HG02870 (cell line): ENCODE results near the gene RCOR3.
A peak's percentile ranks its signal among the peaks of the same experiment; 100 is the strongest.
"Not testable (repeated sequence)": the region's sequence is repeated elsewhere in the genome, so short reads cannot be mapped to it uniquely, and the experiment has no call there.

Experiments used
- ATAC-seq: cut with Tn5 transposase; IDR thresholded peaks from one replicate; pipeline ENCODE4 v1.9.1; 2021; ENCODE audit warnings: mild to moderate bottlenecking, moderate library complexity; ENCODE audit not compliant: unreplicated experiment

RCOR3 gene

DNA sequence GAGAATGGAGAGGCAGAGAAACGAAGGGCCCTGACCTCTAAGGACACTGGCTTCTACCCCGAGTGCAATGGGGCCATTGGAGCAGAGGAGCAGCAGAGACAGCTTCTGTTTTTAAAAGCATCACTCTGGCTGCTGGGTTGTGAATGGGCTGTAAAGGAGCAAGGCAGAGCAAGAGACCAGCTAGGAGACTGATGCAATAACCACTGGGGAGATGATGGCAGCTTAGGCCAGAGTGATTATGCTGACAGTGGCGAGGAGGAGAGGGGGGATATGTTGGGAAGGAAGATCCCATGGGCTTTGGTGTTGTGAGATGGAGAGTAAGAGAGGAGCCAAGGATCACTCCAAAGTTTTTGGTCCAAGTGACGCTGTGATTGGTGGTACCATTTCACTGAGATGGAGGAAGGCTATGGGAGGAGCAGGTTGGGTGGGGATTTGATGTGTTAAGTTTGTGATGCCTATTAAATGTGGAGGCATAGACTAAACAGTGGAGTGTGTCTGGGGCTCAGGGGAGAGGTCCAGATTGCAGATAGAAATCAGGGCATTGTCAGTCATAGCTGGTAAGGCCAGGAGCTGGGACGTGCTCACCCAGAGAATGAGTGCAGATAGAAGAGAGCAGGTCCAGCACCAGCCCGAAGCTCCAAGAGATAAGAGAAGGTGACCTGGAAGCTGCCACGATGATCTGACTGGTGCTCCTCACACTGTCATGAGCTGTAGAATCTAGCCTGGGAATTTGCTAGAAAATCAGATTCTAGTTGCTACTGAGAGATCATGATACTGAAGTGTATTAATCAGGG lies 78.5 kb downstream of the RCOR3 start:
- ATAC-seq = no peak

DNA sequence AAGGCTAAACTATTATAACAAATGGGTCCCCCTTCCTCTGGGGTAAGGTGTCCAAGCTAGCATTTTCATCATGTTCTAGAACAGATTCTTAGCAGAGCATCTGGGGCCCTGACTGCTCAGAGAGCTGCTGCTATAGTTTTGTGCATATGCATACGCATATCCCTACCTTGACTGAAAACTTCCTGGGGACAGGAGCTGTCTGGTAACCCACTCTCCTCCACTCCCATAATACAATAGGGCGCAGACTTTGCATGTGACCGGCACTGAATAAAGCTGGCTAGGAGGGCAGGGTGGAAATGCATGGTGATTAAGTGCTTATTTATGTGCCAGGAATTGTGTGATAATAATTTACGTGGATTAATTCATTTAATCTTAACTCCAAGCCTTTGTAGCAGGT lies 79.1 kb downstream of the RCOR3 start:
- ATAC-seq = no peak

DNA sequence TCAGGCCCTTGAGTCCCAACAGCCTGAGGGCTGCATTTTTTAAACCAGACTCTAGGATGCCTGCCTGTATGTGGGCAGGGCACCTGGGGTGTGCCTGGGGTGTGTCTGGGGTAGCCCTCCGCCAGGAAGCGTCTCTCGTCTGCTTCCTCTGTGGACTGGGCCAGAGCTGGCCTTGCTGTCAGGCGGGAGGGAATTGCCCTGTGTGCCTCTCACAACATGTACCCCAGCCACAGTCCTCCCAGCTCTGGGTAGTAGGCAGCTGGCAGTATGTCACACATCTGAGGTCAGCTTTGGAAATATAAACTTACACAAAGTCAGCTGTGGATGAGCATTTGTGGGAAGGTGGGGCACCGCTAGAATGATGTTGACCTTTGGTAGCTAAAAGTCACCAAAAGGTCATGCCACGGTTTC lies 80.5 kb downstream of the RCOR3 start:
- no peak for ATAC-seq

DNA sequence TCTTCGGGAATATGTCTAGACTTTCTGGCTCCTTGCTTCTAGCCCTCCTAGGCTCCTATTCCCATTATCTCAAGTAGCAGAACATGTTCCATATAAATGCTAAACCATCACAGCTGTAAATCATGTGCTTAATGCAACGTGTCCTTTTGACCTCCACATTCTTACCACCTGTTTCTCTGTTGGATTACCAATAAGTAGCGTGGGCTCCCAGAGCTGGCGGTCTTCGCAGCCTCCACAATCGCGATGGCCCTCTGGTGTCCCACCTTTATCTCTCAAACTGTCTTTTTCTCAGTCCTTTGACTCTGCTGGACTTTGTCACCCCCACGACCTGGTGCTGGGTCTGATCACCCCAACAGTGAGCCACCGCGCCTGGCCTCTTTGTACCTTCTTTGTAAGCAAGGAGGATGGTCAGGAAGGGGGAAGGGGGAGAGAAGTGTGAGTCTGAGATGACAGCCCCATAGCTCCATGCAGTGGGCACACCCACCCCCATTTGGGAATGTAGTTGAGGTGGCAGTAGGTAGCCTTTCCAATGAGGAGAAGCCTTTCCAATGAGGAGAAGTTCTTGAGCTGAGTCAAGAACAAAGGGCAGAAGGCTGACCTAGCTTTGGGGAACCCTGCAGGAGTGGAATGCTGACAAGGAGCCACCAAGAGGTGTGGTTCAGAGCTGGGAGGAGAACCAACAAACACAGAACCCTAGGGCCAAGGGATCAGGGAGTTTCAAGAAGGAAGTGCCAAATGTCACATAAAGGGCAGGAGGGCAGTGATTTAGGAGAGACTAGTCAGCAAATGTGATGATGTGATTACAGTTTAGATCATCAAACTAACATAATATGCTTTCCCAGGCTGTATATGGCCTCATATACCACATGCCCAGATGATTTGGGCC lies 81.7 kb downstream of the RCOR3 start:
- no peak for ATAC-seq

DNA sequence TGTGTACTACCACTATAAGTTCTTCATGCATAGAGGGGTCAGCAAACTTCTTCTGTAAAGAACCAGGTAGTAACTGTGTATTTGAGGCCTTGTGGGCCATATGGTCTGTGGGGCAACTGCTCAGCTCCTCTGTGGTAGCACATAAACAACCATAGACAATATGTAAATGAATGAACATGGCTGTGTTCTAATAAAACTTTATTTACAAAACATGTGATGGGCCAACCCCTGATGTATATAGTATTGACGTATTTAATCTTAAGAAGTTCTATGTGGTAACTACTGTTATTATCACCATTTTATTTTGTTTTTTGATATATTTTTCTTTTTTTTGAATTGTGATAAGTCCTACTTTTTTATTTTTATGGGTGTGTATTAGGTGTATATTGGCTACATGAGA lies 82.8 kb downstream of the RCOR3 start:
- ATAC-seq = no peak

DNA sequence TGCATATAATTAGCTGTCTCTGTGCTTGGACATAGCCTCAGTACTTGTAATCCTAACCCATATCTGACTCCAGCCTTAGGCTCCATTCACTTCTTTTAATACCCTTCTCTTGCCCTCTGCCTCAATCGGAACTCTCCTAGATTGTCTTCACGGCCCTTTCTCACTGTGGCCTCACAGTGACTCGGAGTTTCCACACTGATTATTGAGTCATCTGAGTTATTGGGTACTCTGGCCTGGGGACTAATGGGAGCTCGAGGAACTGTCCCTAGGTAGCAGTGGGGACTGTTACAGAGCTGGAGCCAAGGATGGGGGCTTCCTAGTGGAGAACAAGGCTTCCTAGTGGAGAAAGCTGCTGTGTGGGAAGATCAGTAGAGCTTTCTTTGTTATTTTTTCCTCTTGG lies 84.4 kb downstream of the RCOR3 start:
- no peak for ATAC-seq

DNA sequence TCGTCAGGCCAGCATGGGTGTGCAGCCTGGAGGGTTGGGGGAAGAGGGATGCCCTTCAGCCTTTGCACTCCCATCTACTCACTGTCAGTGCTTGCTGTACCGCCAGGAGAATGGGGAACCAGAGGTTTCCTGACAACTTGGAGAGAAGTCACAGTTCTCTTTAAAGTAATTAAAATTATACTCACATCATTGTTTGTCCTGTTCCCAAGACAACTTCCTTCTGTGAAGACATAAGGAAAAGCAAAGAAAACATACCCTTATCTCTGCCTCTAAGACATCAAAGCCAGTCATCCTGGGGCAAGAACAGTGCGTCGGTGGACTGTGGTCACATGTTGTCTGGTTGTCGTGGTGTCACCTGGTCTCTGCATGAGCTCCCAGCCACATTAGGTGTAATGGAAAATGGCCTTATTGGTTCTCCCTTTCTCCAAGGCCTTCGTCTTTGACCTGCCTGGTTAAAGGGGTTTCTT lies 85.0 kb downstream of the RCOR3 start:
- ATAC-seq = no peak

DNA sequence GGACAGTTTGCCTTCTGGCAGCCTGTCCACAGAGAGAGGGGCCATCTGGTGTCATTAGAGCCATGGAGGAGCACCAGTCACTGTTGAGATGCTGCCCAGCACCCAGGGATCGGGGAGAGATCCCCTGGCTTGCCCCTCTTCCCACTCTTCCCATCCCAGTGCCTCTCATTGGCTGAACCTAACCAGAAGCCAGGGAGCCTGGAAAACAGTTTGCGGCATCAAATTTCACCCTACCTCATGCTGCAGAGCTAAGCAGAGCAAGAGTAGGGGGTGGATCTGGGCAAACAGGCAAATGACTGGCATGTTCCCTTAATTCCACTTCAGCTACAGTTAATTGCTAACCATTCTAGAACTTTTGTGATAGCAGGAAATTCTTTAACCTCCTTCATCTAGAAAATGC lies 86.6 kb downstream of the RCOR3 start:
- no peak for ATAC-seq

DNA sequence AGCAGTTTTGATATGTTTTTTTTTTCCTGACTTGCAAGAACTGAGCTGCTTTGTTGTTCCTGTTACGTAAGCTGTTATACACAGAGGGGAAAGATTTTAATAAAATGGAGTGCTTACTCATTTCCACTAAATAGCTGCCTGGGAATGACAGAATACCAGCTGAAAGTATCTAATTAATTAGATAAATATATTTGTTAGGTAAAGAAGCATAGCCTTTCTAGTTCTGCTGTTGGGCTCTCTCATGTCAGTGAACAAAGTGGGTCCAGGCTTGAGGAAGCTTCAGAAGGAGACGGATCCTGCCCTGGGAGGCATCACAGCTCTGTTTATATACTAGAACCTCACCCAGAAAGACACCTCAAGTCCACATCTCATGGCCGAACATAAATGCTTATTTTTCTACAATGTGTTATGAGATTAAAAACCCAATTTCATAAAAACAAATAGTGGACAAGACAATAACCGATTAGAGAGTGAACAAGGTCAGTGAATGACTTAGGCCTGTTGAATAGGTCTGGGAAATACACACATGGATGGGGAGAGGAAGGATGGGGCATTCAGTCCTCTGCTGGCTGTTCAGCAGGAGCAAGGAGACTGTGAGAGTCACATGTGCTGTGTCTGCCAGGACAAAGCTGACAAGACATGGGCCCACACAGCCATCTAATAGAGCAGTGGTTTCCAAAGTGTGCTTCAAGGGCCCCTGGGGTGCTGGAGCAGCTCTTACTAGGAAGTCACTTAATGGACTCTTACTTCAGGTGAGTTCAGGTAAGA lies 88.1 kb downstream of the RCOR3 start:
- ATAC-seq = no peak

DNA sequence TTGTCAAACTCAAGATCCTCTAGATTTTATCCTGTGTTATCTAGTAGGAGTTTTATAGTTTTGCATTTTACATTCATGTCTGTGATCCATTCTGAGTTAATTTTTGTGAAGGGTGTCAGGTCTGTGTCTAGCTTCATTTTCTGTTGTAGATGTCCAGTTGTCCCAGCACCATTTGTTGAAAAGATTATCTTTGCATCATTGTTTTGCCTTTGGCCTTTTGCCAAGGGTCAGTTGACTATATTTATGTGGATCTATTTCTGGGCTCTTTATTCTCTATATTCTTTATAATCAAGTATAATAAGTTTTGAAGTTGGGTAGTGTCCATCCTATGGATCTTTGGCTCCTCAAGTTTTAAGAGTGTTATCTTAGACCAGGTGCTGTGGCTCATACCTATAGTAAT lies 89.4 kb downstream of the RCOR3 start:
- no peak for ATAC-seq

DNA sequence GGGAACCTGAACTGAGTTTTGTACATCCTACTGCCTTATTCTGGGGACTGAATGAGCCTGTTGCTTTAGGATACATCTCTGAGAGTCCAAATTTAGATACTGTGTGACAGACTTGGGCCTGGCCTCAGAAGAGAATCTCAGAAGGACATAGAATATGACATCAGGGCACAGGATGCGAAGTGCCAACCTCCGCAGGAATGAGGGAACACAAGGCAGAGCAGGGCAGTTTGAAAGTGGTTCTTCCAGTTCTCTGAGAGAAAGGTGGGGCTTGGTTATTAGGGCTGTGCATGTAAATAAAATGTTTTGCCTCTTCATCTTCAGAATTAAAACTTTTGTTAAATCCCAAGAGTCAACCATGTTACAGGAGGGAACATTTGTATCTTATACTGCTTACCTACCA lies 90.6 kb downstream of the RCOR3 start:
- no peak for ATAC-seq

DNA sequence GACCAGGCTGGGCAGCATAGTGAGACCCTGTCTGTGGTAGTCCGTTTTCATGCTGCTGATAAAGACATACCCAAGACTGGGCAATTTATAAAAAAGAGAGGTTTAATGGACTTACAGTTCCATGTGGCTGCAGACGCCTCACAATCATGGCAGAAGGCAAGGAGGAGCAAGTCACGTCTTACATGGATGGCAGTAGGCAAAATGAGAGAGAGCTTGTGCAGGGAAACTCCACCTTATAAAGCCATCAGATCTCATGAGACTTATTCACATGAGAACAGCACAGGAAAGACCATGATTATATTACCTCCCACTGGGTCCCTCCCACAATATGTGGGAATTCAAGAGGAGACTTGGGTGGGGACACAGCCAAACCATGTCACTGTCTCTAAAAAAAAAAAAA lies 92.9 kb downstream of the RCOR3 start:
- not testable (repeated sequence) for ATAC-seq

DNA sequence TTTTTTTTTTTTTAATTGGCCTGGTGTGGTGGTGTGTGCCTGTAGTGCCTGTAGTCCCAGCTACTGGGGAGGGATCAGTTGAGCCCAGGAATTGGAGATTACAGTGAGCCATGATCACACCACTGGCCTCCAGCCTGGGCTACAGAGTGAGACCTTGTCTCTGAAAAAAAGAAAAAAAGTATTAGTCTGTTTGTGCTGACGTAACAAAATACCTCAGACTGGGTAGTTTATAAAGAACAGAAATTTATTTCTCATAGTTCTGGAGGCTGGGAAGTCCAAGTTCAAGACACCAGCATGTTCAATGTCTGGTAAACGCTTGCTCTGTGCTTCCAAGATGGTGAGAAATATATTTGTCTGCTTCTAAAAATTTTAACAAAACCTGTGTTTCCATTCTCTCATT lies 93.3 kb downstream of the RCOR3 start:
- no peak for ATAC-seq

DNA sequence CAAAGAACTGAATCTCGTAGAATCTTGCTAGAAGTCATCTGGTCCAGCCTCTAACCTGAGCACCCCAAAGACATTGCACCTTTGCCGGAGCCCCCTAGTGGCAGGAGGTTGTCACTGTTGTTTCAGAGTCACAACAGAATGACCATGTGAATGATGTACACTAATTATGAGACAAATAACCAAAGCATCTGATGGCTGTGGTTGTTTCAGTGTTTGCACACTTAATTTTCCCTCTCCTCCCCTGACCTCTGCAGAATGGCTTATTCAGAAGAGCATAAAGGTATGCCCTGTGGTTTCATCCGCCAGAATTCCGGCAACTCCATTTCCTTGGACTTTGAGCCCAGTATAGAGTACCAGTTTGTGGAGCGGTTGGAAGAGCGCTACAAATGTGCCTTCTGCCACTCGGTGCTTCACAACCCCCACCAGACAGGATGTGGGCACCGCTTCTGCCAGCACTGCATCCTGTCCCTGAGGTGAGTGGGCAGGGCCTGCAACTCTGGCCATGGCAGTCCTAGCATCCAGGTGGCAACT lies 93.9 kb downstream of the RCOR3 start:
- ATAC-seq = peak; percentile 89

DNA sequence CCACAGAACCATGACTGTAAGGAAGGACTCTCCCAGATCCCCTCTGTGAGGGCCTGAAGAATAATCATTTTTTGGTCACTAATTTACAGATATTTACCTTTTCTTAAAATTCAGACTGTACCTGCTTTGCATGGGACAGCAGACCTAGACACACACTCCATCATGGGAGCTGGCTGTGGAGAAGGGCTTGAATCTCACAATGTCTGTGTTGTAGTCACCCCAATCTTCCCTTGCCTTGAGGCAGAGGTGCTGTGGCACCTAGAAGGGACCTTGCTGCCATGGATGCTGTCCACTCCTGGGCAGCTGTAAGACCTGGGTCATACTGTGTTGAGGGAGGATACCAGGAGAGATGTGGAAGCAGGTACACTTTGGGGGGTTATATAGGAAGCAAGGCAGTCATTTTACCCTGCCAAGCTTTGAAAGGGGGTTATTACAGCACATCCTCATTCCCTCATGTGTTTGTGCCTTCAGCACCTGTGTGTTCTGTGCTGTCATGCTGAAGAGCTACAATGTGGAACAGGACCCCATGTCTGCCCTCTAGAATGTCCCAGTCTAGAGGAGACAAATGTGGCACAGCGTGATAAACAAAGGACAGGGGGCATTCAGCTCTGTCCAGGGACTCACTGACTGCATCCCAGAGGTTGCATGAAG lies 94.5 kb downstream of the RCOR3 start:
- no peak for ATAC-seq

DNA sequence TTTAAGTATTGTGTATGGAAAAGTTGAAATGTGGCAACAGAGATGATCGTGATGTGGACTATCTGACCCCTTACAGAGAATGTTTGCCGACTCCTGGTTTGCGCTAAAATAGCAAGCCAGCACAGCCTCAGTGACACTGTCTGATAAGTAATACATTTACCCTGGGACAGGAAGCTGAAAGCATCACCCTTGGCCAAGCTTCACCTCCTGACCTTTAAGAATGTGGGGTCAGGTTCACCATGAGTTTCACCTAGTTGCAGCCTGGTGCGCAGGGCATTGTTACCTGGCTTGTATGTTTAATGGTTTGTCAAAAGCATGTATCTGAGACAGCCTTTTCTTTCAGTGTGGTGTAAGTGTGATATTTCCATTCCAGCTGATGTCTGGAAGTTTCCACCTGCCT lies 96.7 kb downstream of the RCOR3 start:
- ATAC-seq = no peak

DNA sequence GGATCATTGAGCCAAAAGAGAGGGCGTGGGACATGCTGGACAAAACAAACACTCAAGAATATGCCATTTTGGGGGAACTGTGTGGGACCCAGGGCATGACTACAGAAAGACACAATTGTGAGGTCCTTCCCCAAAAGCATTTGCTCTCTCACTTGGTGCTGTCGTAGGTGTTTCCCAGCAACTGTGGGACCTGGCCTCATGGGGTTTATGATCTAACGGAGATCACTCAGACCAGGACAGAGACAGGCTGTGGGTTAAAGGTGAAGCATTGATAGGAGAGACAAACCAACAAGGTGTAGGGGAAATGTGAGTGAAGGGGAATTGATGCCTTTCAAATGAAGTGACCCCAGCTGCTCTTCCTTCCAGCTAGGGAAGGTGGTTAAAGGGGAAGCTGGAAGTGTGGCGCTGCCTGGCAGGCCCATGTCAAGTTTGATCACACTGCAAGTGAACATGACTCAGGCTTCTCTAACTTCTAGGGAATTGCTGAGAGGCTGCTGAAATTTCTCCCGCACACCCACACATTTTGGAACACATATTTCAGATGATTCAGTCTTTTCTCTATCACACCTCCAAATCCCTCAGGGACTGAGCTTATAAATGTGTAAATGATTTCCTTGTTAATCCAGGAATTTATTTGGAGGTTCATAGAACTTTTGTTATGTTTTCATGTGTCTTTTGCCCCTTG lies 97.7 kb downstream of the RCOR3 start:
- ATAC-seq = no peak

DNA sequence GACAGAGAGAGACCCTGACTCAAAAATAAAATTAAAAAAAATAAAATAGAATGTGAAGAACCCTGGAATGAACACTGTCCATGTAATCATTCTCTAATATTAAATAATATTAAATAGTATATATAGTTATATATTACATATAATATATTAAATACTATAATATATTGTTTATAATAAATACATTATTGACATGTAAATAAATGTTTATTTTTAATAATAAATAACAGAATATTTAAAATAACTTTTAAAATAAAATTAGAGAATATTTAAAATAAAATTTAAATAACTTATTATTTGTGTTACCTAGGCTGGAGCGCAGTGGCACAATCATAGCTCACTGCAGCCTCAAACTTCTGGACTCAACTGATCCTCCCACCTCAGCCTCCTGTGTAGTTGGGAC lies 99.5 kb downstream of the RCOR3 start:
- no peak for ATAC-seq

DNA sequence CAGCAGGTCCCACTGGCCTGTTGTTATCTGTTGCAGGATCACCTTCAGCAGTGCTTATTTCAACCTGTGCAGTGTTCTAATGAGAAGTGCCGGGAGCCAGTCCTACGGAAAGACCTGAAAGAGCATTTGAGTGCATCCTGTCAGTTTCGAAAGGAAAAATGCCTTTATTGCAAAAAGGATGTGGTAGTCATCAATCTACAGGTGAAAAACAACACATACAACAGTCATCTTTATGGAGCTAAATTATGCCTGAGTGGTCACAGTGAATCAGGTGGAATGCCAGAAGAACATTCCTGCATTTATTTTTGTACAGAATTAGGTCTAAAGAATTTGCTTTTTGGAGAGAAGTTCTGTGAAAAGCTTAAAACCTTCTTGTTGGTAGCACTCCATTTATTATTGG lies 100.7 kb downstream of the RCOR3 start:
- ATAC-seq = no peak

DNA sequence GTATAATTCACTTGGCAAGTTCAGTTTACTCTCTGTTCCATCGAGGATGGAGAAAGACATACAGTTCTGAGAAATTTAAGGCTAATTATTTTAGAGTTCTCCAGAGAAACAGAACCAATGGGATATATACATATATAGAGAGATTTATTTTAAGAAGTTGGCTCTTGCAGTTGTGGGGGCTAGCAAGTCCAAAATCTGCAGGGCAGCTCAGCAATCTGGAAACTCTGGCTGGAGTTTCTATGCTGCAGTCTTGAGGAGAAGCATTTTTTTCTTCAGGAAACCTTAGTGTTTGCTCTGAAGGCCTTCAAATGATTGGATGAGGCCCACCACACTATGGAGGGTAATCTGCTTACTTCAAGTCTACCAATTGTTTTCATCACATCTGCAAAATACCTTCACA lies 102.0 kb downstream of the RCOR3 start:
- ATAC-seq = no peak
